HG03025 (cell line): ENCODE results near the gene DEFB129.
"Not testable (repeated sequence)": the region's sequence is repeated elsewhere in the genome, so short reads cannot be mapped to it uniquely, and the experiment has no call there.

Experiments used
- ATAC-seq: cut with Tn5 transposase; IDR thresholded peaks from one replicate; pipeline ENCODE4 v1.9.1; 2021; ENCODE audit warnings: mild to moderate bottlenecking, moderate library complexity; ENCODE audit not compliant: unreplicated experiment, low FRiP score

Gene DEFB129

GRCh38 chr20:251354-251753 is 24.3 kb downstream of the DEFB129 start:
- no peak for ATAC-seq

DNA sequence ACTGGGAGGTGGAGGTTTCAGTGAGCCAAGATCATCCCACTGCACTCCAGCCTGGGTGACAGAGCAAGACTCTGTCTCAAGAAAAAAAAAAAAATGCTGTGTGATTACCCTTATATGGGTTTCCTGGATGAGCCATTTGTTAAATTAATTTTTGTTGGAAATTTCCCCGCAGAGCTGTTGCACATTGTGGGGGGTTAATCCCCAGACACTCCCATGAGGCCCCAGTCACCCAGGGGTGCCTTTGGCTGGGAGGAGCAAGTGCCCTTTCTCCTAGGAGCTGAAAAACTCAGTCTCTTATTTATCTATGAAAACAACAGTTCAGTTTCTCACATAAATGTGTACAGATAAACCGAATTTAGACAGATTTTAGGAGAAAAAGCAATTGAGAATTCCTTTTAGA is 25.7 kb downstream of the DEFB129 start:
- no peak for ATAC-seq

GRCh38 chr20:253447-253846 is 26.4 kb downstream of the DEFB129 start:
- ATAC-seq: not testable (repeated sequence)

- ATAC-seq: no peak
Observed at GRCh38 chr20:257419-257818, 30.4 kb downstream of the DEFB129 start, which contains the start of gene DEFB132. Gene DEFB132 (plus strand): TSS chr20:257724. CDS start chr20:257779, 55 bp downstream.

- ATAC-seq: no peak
Observed at GRCh38 chr20:258269-258858, 31.3 kb downstream of the DEFB129 start.

- ATAC-seq: no peak
Observed at GRCh38 chr20:258963-259362, 31.9 kb downstream of the DEFB129 start.

- no peak for ATAC-seq
Observed at GRCh38 chr20:259981-260380, 32.9 kb downstream of the DEFB129 start.

DNA sequence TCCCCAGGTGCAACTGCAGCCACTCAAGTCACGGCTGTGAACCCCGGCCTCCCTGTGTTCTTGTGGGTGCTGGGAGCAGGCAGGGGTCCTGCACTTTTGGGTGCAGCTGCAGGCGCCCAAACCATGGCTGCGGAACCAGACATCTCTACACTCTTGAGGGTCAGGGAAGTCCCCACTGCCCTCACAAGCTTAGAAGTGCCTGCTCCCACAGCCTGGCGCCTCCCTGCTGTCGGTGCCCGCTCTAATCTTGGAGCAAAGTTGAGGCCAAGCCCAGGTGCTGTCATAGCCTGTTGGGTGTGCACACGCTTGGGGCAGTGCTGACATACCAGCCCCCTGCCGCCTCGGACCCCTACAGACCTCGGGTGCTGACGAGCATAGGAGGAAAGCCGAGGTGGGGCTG is 36.6 kb downstream of the DEFB129 start:
- no peak for ATAC-seq

DNA sequence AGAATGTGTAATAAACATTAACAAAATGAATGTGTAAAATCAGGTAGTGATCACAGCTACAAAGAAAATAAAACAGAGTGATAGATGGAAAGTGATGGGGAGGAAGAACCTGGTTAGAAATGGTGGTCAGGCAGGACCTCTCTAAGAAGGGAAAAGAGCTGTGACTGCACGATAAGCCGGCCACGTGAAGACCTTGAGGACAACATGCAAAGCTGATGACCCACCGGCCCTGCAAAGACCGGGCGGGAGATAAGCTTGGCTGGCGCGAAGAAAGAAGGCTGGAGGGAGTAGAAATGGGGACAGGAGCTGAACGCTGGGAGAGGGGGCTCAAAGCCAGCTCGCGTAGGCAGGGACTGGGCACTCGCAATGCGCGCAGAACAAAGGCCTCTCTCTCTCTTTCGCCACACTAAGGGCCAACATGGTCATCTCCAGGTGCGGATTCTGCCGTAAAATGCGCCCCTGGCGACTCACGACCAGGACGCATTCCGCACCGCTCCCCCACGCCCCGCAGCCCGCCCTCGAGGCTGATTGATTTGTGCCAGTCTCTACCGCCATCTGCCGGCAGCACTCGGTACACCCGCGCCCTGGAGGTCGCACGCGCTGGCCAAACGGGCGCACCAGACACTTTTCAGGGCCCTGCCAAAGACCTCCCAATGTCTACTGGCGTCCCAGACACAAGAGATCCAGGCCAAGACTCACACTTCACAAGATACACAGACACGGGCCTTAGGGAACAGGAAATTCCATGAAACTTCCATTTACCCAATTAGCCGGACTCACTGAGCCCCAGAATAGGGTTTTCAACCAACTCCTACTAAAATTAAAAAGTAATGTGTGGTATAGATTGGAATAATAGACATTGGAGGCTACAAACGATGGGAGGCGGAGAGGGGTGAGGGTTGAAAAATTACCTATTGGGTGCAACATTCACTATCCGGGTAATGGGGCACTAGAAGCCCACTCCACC is 39.8 kb downstream of the DEFB129 start:
- peak; percentile 88 for ATAC-seq

- ATAC-seq: no peak
Observed at GRCh38 chr20:270517-270916, 43.5 kb downstream of the DEFB129 start.

- no peak for ATAC-seq
Observed at GRCh38 chr20:271069-271468, 44.0 kb downstream of the DEFB129 start.

DNA sequence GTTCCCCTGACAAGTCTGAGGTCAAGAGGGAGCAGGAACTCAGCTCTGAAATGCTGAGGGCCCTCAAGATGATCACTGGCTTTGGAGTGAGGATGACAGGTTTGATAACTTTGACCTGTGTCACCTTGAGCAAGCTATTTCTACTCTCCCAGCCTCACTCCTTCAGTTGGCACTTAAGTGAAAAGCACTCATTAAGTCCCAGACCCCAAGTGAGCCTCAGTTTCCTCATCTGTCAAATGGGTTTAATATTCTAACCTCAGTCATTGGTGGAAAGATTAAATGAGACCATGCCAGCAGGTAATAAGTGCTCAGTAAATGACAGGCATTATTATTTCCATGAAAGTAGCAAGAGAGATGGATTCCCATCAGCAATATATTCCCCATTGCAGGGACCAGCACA is 44.5 kb downstream of the DEFB129 start:
- no peak for ATAC-seq

DNA sequence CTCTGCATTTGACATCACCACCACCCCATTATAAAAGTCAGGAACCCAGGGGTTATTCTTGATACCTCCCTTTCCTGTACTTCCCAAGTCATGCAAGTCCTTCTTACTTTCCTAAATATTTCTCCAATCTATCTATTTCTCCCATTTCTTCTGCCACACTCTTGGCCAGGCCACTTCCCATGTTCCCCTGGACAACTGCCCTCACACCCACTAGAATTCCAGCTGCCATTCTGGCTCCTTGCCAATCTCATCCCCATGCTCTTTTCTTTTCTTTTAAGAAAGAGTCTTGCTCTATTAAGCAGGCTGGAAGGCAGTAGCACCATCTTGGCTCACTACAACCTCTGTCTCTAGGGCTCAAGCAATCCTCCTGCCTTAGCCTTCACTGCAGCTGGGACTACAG is 45.7 kb downstream of the DEFB129 start:
- ATAC-seq: no peak

DNA sequence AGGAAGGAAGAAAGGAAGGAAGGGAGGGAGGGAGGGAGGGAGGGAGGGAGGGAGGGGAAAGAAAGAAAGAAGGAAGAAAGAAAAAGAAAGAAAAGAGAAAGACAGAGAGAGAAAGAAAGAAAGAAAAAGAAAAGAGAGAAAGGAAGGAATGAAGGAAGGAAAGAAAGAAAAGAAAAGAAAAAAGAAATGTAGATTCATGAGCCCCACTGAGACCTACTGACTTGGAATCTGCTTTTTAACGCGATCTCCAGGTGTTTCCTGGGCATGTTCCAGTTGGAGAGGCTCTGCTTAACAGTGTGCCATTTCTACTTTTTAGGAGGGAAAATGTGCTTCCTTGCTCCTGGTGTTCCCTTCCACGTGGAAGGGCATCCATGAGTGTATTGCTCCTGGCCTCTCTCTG is 46.8 kb downstream of the DEFB129 start:
- ATAC-seq: no peak

DNA sequence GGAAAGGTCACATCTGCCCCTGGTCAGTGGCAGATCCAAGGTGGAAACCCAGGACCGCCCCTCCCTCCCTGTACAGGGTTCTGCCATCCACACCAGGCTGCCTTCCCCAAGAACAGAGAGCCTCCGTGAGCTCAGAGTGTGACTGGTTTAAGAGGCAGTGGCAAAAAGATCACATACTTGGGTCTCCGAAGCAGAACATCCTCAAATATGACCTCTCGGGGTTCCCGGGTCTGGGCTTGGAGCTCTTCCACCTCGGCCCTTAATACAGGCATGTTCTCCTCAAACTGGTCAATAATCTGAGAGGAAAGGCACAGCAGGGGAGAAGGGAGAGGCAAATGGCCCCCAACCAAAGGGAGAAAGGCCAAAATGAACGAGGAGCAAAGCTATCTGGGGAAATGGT is 48.7 kb downstream of the DEFB129 start:
- no peak for ATAC-seq

GRCh38 chr20:276620-277495 is 49.8 kb downstream of the DEFB129 start:
- ATAC-seq: no peak

DNA sequence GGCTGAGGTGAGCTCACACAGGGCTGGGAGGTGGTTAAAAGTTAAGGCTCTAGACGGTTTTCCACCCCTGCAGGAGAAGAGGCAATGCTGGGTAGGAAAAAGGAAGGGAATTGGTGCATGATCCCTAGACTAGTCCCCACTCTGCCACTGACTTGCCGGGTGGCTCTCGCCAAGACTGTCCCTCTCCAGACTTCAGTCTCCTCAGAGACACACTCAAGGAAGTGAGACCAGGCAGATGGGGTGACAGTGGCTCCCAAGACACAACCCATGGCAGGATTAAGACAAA is 50.4 kb downstream of the DEFB129 start:
- ATAC-seq: no peak

GRCh38 chr20:278181-278580 is 51.1 kb downstream of the DEFB129 start:
- ATAC-seq: no peak

- no peak for ATAC-seq
Observed at GRCh38 chr20:278607-279571, 51.8 kb downstream of the DEFB129 start.
